Common myeloid progenitor, CD34-positive (primary cell): ENCODE data around the gene ANKRD30A. TPM values are rescaled to one million over a fixed set of nuclear protein-coding genes. Genes with fewer than 3 reads are reported as not detected.
"Not testable (repeated sequence)": the region's sequence is repeated elsewhere in the genome, so short reads cannot be mapped to it uniquely, and the experiment has no call there.

ENCODE experiments used
- CTCF ChIA-PET: fragments of 350-600 bp; sonication (Branson Sonifier 250); formaldehyde crosslinking; loops from one replicate; lab custom pipeline; 2021; ENCODE audit warnings: antibody characterized with exemption; lab: Charles Lee
- POLR2A ChIA-PET: fragments of 350-600 bp; sonication (Branson Sonifier 250); formaldehyde crosslinking; loops from one replicate; lab custom pipeline; 2021; ENCODE audit warnings: antibody characterized with exemption; lab: Charles Lee
- DNase-seq, 3 donors: peaks; one replicate each; pipeline versions ENCODE4 v3.0.0 to v3.0.0-alpha.2; 2013
- H3K27ac ChIP-seq, 2 experiments: 1 replicate in 1 of 2; 2 replicates in 1 of 2; pipeline ENCODE4 v1.7.0; 2013; ENCODE audit warnings: inconsistent platforms in 2 of 2, low read length in 2 of 2, mild to moderate bottlenecking in 2 of 2, low read depth in 1 of 2, moderate library complexity in 1 of 2; ENCODE audit not compliant: severe bottlenecking in 2 of 2, insufficient read depth in 1 of 2, poor library complexity in 1 of 2
- H3K27me3 ChIP-seq, 5 experiments: replicated peaks in 2 of 5; 1 replicate in 3 of 5; 2 replicates in 2 of 5; pipeline versions ENCODE4 v1.6.1 to v1.7.0; 2013; ENCODE audit warnings: low read length in 4 of 5, mild to moderate bottlenecking in 2 of 5, moderate library complexity in 2 of 5, inconsistent platforms in 1 of 5; ENCODE audit not compliant: insufficient read depth in 5 of 5, control insufficient read depth in 4 of 5
- H3K36me3 ChIP-seq, 4 experiments: 1 replicate in 2 of 4; 2 replicates in 2 of 4; pipeline versions ENCODE4 v1.6.1 to v1.7.0; 2013; ENCODE audit warnings: low read length in 3 of 4, control low read depth in 1 of 4, mild to moderate bottlenecking in 1 of 4; ENCODE audit not compliant: control insufficient read depth in 4 of 4, insufficient read depth in 4 of 4
- H3K4me1 ChIP-seq, 4 experiments: 1 replicate in 3 of 4; 2 replicates in 1 of 4; pipeline versions ENCODE4 v1.6.1 to v1.7.1; 2013; ENCODE audit warnings: low read length in 3 of 4, mild to moderate bottlenecking in 3 of 4, control low read depth in 1 of 4, inconsistent platforms in 1 of 4, moderate library complexity in 1 of 4; ENCODE audit not compliant: control insufficient read depth in 4 of 4, insufficient read depth in 4 of 4; ENCODE audit errors: control extremely low read depth in 1 of 4
- H3K4me3 ChIP-seq, 7 experiments: 1 replicate in 4 of 7; 2 replicates in 3 of 7; pipeline versions ENCODE4 v1.5.1 to v1.7.0; 2013; ENCODE audit warnings: mild to moderate bottlenecking in 7 of 7, low read length in 6 of 7, moderate library complexity in 6 of 7, inconsistent platforms in 2 of 7, low read depth in 2 of 7, control low read depth in 1 of 7; ENCODE audit not compliant: insufficient read depth in 4 of 7, control insufficient read depth in 1 of 7; ENCODE audit errors: extremely low read depth in 1 of 7
- H3K9me3 ChIP-seq, 5 experiments: 1 replicate in 4 of 5; 2 replicates in 1 of 5; pipeline versions ENCODE4 v1.6.1 to v1.7.1; 2013; ENCODE audit warnings: low read length in 4 of 5, mild to moderate bottlenecking in 2 of 5, inconsistent platforms in 1 of 5, low read depth in 1 of 5, moderate library complexity in 1 of 5; ENCODE audit not compliant: control insufficient read depth in 4 of 5, insufficient read depth in 2 of 5; ENCODE audit errors: control extremely low read depth in 1 of 5
- WGBS: methylation state at CpG from one replicate; pipeline ENCODE4 v1.1.5; 2013; ENCODE audit not compliant: insufficient coverage; 5-methylcytosine and 5-hydroxymethylcytosine counted together
- polyA plus RNA-seq: library from polyadenylated mRNA; unstranded; fragments of 120-200 nt; gene quantifications from one replicate; pipeline ENCODE4 v1.2.1, GENCODE V29; 2013

The ANKRD30A gene, protein sequence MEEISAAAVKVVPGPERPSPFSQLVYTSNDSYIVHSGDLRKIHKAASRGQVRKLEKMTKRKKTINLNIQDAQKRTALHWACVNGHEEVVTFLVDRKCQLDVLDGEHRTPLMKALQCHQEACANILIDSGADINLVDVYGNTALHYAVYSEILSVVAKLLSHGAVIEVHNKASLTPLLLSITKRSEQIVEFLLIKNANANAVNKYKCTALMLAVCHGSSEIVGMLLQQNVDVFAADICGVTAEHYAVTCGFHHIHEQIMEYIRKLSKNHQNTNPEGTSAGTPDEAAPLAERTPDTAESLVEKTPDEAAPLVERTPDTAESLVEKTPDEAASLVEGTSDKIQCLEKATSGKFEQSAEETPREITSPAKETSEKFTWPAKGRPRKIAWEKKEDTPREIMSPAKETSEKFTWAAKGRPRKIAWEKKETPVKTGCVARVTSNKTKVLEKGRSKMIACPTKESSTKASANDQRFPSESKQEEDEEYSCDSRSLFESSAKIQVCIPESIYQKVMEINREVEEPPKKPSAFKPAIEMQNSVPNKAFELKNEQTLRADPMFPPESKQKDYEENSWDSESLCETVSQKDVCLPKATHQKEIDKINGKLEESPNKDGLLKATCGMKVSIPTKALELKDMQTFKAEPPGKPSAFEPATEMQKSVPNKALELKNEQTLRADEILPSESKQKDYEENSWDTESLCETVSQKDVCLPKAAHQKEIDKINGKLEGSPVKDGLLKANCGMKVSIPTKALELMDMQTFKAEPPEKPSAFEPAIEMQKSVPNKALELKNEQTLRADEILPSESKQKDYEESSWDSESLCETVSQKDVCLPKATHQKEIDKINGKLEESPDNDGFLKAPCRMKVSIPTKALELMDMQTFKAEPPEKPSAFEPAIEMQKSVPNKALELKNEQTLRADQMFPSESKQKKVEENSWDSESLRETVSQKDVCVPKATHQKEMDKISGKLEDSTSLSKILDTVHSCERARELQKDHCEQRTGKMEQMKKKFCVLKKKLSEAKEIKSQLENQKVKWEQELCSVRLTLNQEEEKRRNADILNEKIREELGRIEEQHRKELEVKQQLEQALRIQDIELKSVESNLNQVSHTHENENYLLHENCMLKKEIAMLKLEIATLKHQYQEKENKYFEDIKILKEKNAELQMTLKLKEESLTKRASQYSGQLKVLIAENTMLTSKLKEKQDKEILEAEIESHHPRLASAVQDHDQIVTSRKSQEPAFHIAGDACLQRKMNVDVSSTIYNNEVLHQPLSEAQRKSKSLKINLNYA (N-terminal part only)
- not detected for polyA plus RNA-seq

DNA sequence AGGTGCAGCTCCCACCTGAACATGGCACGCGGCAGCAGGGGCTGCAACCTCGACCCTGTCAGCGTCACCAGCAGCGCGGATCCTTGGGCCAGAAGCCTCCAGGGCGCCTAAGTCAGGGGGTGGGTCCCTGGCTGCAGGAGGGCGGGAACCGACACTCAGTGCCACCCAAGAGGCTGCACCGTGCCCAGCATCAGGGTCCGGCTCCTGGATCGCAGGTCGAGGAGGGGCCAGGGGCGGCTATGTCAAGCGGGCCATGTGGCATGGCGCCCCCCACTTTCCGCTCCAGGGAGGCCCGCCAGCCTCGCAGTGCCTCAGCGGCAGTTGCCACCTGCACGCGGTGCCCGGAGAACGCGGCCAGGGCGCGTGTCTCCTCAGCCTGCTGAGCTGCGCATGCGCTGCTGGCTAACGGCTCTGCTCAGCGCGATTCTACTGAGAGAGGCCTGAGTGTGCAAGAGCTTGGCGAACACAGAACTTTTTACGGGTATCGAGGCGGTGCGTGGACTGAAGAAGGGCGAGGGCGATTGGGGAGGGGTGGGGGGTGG, at the start of gene ANKRD30A:
Gene ANKRD30A, plus strand, starts transcription at position 408 of the 542 bp plus-strand sequence. CDS start 190 bp downstream, outside the sequence.
- ChIA-PET POLR2A (no interaction called here), CTCF (no interaction called here)
- DNase-seq, result no peak
- Histone ChIP-seq H3K4me1 (no peaks in the 10 kb centered on the region), H3K9me3 (peaks cover 0 to 10% (median under 1%) of the 10 kb centered on the region in 5 experiments), H3K36me3 (no peaks in the 10 kb centered on the region), H3K27ac (no peak within 1 kb of the TSS), H3K4me3 (no peak within 1 kb of the TSS), H3K27me3 (no peaks in the 10 kb centered on the region)
- 94% methylated on average over 24 of the region's 39 CpGs for WGBS

DNA sequence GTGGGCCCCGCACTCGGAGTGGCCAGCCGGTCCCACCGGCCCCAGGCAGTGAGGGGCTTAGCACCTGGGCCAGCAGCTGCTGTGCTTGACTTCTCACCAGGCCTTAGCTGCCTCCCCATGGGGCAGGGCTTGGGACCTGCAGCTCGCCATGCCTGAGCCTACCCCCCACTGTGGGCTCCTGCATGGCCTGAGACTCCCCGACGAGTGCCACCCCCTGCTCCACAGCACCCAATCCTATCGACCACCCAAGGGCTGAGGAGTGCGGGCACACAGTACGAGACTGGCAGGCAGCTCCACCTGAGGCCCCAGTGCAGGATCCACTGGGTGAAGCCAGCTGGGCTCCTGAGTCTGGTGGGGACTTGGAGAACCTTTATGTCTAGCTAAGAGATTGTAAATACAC, 49.3 kb upstream of the ANKRD30A start:
- H3K27me3 ChIP-seq, H3K9me3 ChIP-seq, POLR2A ChIA-PET, DNase-seq, CTCF ChIA-PET, H3K27ac ChIP-seq, H3K36me3 ChIP-seq, H3K4me3 ChIP-seq, H3K4me1 ChIP-seq: not testable (repeated sequence)
- 92% methylated on average over 10 of the region's 10 CpGs for WGBS

DNA sequence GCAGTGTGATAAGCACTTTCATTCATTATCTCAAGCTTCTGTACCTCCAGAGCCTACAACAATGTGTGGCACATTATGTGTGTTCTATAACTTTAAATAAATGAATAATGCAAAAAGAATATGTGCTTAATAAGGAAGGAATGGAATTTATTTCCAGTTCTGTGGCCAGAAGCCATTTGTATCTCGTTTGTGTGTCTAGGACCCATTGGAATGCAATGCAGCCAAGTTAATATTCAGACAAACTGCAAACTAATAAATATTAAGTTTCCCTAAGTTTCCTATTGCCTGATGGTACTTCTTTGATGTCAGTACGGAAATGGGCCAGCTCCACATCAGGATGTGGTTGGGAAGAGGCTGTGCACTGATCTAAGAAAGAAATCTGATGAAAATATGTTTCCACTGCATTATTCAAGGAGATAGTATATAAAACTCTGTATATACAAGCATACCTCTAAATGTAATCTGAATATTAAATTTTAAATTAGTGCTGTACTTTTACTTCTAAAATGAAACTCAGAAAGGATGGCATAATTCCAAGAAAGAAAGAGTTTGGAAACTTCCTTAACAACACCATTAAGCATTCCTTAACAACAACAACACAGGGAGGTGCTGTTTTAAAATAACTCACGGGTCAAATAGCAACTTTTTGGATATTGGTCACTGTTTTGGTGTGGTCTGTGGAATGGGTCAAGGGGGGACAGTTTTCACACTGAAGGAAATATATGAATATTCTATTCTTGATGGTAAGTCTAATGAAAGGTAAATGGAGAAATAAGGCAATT, 29.4 kb upstream of the ANKRD30A start:
- peaks cover 0 to 2% (median 0%) of the 10 kb centered on the region in 5 experiments for H3K9me3 ChIP-seq
- no peaks in the 10 kb centered on the region for H3K27me3 ChIP-seq
- WGBS, result no CpG with 5 or more reads among the region's 3 CpGs

DNA sequence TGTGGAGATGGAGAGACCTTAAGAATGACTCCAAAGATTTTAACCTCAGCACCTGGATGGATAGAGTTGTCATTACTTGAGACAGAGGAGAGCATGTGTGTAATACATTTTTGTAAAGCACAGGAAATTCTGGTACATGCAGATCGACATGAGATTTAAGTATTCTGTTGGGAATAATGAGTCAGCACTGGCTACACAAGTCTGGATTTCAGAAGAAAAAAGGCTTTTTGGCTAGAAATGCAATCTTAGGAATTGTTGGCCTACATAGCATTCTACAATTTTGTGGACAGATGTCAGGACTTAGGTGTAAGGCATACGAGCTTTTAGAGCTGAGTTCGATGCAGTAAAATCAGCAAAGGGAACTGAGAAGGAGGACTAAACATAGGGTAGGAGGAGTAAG, 24.1 kb upstream of the ANKRD30A start:
- ChIA-PET POLR2A (no interaction called here), CTCF (no interaction called here)
- Histone ChIP-seq H3K27ac (no peak overlapping the region), H3K27me3 (no peaks in the 10 kb centered on the region), H3K4me3 (no peak overlapping the region), H3K4me1 (no peaks in the 10 kb centered on the region), H3K9me3 (peaks cover 0 to 2% (median 0%) of the 10 kb centered on the region in 5 experiments), H3K36me3 (no peaks in the 10 kb centered on the region)
- DNase-seq, result no peak
- 81% methylated on average over 3 of the region's 3 CpGs for WGBS

More for the DNA sequence above, 29.4 kb upstream of the ANKRD30A start:
- ChIA-PET POLR2A (no interaction called here), CTCF (no interaction called here)
- no peak for DNase-seq
- Histone ChIP-seq H3K36me3 (no peaks in the 10 kb centered on the region), H3K4me3 (no peak overlapping the region), H3K27ac (no peak overlapping the region), H3K4me1 (no peaks in the 10 kb centered on the region)

DNA sequence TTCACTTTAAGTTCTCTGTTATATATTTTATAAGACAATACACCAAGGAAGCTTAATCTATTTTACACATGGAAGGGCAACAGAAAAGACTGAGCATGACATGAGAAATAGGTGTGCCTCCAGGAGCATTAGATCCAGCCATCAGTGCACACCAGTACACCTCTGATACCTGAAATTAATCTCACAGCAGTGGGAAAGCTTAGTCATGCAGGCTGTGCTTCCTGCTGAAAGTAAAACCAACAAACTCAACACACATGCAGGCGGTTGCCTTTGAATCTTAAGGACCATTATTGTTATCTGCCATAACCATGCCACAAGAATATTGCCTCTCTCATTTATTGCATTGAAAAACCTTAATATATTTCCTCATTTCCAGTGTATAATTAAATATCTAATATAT, 16.4 kb upstream of the ANKRD30A start:
- no peak overlapping the region for H3K27ac ChIP-seq
- ChIA-PET POLR2A (no interaction called here), CTCF (no interaction called here)
- no peaks in the 10 kb centered on the region for H3K36me3 ChIP-seq
- H3K9me3 ChIP-seq, result peaks cover 0 to 4% (median 0%) of the 10 kb centered on the region in 5 experiments
- DNase-seq, result no peak
- no peaks in the 10 kb centered on the region for H3K27me3 ChIP-seq
- no peaks in the 10 kb centered on the region for H3K4me1 ChIP-seq
- H3K4me3 ChIP-seq, result no peak overlapping the region
- 100% methylated on average over 1 of the region's 1 CpG for WGBS

DNA sequence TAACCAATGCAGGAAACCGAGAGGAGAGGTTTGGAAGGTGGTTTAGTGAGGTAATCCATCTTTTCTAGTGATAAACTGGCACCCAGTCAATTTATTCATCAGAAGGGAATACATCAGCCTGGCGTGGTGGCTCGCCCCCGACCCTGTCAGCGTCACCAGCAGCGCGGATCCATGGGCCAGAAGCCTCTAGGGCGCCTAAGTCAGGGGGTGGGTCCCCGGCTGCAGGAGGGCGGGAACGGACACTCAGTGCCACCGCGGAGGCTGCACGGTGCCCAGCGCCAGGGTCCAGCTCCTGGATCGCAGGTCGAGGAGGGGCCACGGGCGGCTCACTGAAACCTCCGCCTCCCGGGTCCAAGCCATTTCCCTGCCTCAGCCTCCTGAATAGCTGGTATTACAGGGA, 866 bp upstream of the ANKRD30A start:
- no peaks in the 10 kb centered on the region for H3K27me3 ChIP-seq
- ChIA-PET CTCF (no interaction called here), POLR2A (no interaction called here)
- H3K9me3 ChIP-seq, result peaks cover 0 to 10% (median 3%) of the 10 kb centered on the region in 5 experiments
- WGBS, result 94% methylated on average over 17 of the region's 21 CpGs
- DNase-seq, result no peak
- no peaks in the 10 kb centered on the region for H3K4me1 ChIP-seq
- H3K27ac ChIP-seq, result no peak overlapping the region
- H3K4me3 ChIP-seq, result no peak overlapping the region
- no peaks in the 10 kb centered on the region for H3K36me3 ChIP-seq
